ENCODE measurements around the gene ELOVL5.

GRCh38 chr6:53233309-53233708, 115.4 kb downstream of the ELOVL5 start:
- TF ChIP-seq CTCF (conservative IDR thresholded peaks at IDR 0.05; ENCODE audit: low read length): no peak
- no peak for TF ChIP-seq EZH2phosphoT487 (IDR thresholded peaks at IDR 0.05; ENCODE audit: borderline replicate concordance)

Data from Loucy (cell line).